WTC11 (cell line): ENCODE data around the gene PUS10. TPM values are rescaled to one million over a fixed set of nuclear protein-coding genes. Genes with fewer than 3 reads are reported as not detected.

Source experiments
- ATAC-seq: fragments of 200-7000 bp; cut with Tn5 transposase; 2 replicates; pipeline ENCODE4 v1.10.0; 2021; ENCODE audit warnings: mild to moderate bottlenecking, moderate library complexity
- CTCF ChIA-PET: fragments of 300-600 bp; sonication (Branson Sonifier 250); formaldehyde crosslinking; loops from one replicate; lab custom pipeline; 2021; ENCODE audit warnings: antibody characterized with exemption; lab: Charles Lee
- POLR2A ChIA-PET: fragments of 350-600 bp; sonication (Branson Sonifier 250); formaldehyde crosslinking; loops from one replicate; lab custom pipeline; 2021; ENCODE audit warnings: antibody characterized with exemption; lab: Charles Lee
- DNase-seq: peaks from one replicate; pipeline ENCODE4 v3.0.0; 2021; ENCODE audit warnings: low spot score
- H3K27ac Mint-ChIP-seq: 2 replicates; pipeline ENCODE4 v1.8.0; 2021; ENCODE audit warnings: mixed read lengths
- H3K27me3 Mint-ChIP-seq: 2 replicates; pipeline ENCODE4 v1.8.0; 2021; ENCODE audit warnings: low read depth, mild to moderate bottlenecking, moderate library complexity, mixed read lengths
- H3K36me3 Mint-ChIP-seq: 2 replicates; pipeline ENCODE4 v1.8.0; 2021; ENCODE audit warnings: mixed read lengths
- H3K4me1 Mint-ChIP-seq: 2 replicates; pipeline ENCODE4 v1.8.0; 2022; ENCODE audit warnings: mixed read lengths
- H3K4me3 Mint-ChIP-seq: 2 replicates; pipeline ENCODE4 v1.8.0; 2021; ENCODE audit warnings: mild to moderate bottlenecking, moderate library complexity, mixed read lengths
- H3K9me3 Mint-ChIP-seq: 2 replicates; pipeline ENCODE4 v1.8.0; 2021; ENCODE audit warnings: mixed read lengths
- ATF1 ChIP-seq: sonication (generic); formaldehyde crosslinking; IDR thresholded peaks from 2 replicates; pipeline ENCODE4 v1.8.1; 2023; ENCODE audit warnings: mild to moderate bottlenecking, moderate library complexity, missing genetic modification reagents
- ETV6 ChIP-seq: sonication (generic); formaldehyde crosslinking; IDR thresholded peaks from 2 replicates; pipeline ENCODE4 v1.8.1; 2022; ENCODE audit warnings: mild to moderate bottlenecking, missing genetic modification reagents
- FOXK1 ChIP-seq: sonication (generic); formaldehyde crosslinking; IDR thresholded peaks from 2 replicates; pipeline ENCODE4 v1.8.0; 2022; ENCODE audit warnings: mild to moderate bottlenecking, moderate library complexity, missing genetic modification reagents
- FOXP1 ChIP-seq: sonication (generic); formaldehyde crosslinking; IDR thresholded peaks from 2 replicates; pipeline ENCODE4 v1.8.0; 2022; ENCODE audit warnings: missing genetic modification reagents, mild to moderate bottlenecking, moderate library complexity, borderline replicate concordance
- GABPB1 ChIP-seq: sonication (generic); formaldehyde crosslinking; IDR thresholded peaks from 2 replicates; pipeline ENCODE4 v1.8.1; 2023; ENCODE audit warnings: mild to moderate bottlenecking, missing genetic modification reagents
- JAZF1 ChIP-seq: fragments of 250-450 bp; sonication (Bioruptor Pico); IDR thresholded peaks from 2 replicates; pipeline ENCODE4 v1.9.0; 2021; ENCODE audit warnings: moderate library complexity, mild to moderate bottlenecking, inconsistent platforms
- JUN ChIP-seq: sonication (generic); formaldehyde crosslinking; IDR thresholded peaks from 2 replicates; pipeline ENCODE4 v1.8.0; 2023; ENCODE audit warnings: mild to moderate bottlenecking, missing genetic modification reagents
- PRRX2 ChIP-seq: fragments of 250-450 bp; sonication (Bioruptor Pico); IDR thresholded peaks from 2 replicates; pipeline ENCODE4 v1.8.0; 2021; ENCODE audit warnings: mild to moderate bottlenecking
- RELA ChIP-seq: sonication (generic); formaldehyde crosslinking; IDR thresholded peaks from 2 replicates; pipeline ENCODE4 v1.8.1; 2022; ENCODE audit warnings: missing genetic modification reagents, mild to moderate bottlenecking, borderline replicate concordance
- SMAD3 ChIP-seq: sonication (generic); formaldehyde crosslinking; IDR thresholded peaks from 2 replicates; pipeline ENCODE4 v1.8.0; 2022; ENCODE audit warnings: missing genetic modification reagents, mild to moderate bottlenecking, borderline replicate concordance
- SMAD4 ChIP-seq: sonication (generic); formaldehyde crosslinking; IDR thresholded peaks from 2 replicates; pipeline ENCODE4 v1.8.0; 2022; ENCODE audit warnings: mild to moderate bottlenecking, missing genetic modification reagents
- TEAD4 ChIP-seq: sonication (generic); formaldehyde crosslinking; IDR thresholded peaks from 2 replicates; pipeline ENCODE4 v1.8.0; 2022; ENCODE audit warnings: mild to moderate bottlenecking, missing genetic modification reagents
- TP53 ChIP-seq: sonication (generic); formaldehyde crosslinking; IDR thresholded peaks from 2 replicates; pipeline ENCODE4 v1.8.1; 2023; ENCODE audit warnings: mild to moderate bottlenecking, missing genetic modification reagents
- ZNF121 ChIP-seq: sonication (generic); formaldehyde crosslinking; IDR thresholded peaks from 2 replicates; pipeline ENCODE4 v1.8.0; 2023; ENCODE audit warnings: missing genetic modification reagents
- ZNF219 ChIP-seq: sonication (generic); formaldehyde crosslinking; IDR thresholded peaks from 2 replicates; pipeline ENCODE4 v1.8.0; 2023; ENCODE audit warnings: missing genetic modification reagents, mild to moderate bottlenecking, borderline replicate concordance
- ZNF396 ChIP-seq: fragments of 250-450 bp; sonication (Bioruptor Pico); IDR thresholded peaks from 2 replicates; pipeline ENCODE4 v1.8.0; 2021; ENCODE audit warnings: mild to moderate bottlenecking, moderate library complexity, borderline replicate concordance
- ZNF416 ChIP-seq: fragments of 250-450 bp; sonication (Bioruptor Pico); IDR thresholded peaks from 2 replicates; pipeline ENCODE4 v1.9.0; 2021; ENCODE audit warnings: mild to moderate bottlenecking, inconsistent platforms
- total RNA-seq: library from RNA; stranded (reverse); gene quantifications from 3 replicates; pipeline ENCODE4 v1.2.3, GENCODE V29; 2021
- TF ChIP-seq, protein P1 (sequence below): sonication (generic); formaldehyde crosslinking; IDR thresholded peaks from 2 replicates; pipeline ENCODE4 v1.8.1; 2022; ENCODE audit warnings: mild to moderate bottlenecking, missing genetic modification reagents, moderate library complexity, borderline replicate concordance
- TF ChIP-seq, protein P2 (sequence below): fragments of 250-450 bp; sonication (Bioruptor Pico); conservative IDR thresholded peaks from 2 replicates; pipeline ENCODE4 v1.9.0; 2021; ENCODE audit warnings: mild to moderate bottlenecking
- TF ChIP-seq, protein P3 (sequence below): sonication (generic); formaldehyde crosslinking; conservative IDR thresholded peaks from 2 replicates; pipeline ENCODE4 v1.8.1; 2023; ENCODE audit warnings: mild to moderate bottlenecking, low read depth, missing genetic modification reagents, moderate library complexity
- TF ChIP-seq, protein P4 (sequence below): fragments of 250-450 bp; sonication (Bioruptor Pico); IDR thresholded peaks from 2 replicates; pipeline ENCODE4 v1.9.0; 2021; ENCODE audit warnings: moderate library complexity, mild to moderate bottlenecking, inconsistent platforms, borderline replicate concordance
- TF ChIP-seq, protein P5 (sequence below): sonication (generic); formaldehyde crosslinking; IDR thresholded peaks from 2 replicates; pipeline ENCODE4 v1.8.0; 2022; ENCODE audit warnings: mild to moderate bottlenecking, missing genetic modification reagents
- TF ChIP-seq, protein P6 (sequence below): fragments of 250-450 bp; sonication (Bioruptor Pico); IDR thresholded peaks from 2 replicates; pipeline ENCODE4 v1.8.0; 2021; ENCODE audit warnings: mild to moderate bottlenecking
- TF ChIP-seq, protein P7 (sequence below): sonication (generic); formaldehyde crosslinking; IDR thresholded peaks from 2 replicates; pipeline ENCODE4 v1.8.1; 2022; ENCODE audit warnings: missing genetic modification reagents, borderline replicate concordance

Gene PUS10
- total RNA-seq, 1 experiment from 2014 or later = 2.9 TPM

DNA sequence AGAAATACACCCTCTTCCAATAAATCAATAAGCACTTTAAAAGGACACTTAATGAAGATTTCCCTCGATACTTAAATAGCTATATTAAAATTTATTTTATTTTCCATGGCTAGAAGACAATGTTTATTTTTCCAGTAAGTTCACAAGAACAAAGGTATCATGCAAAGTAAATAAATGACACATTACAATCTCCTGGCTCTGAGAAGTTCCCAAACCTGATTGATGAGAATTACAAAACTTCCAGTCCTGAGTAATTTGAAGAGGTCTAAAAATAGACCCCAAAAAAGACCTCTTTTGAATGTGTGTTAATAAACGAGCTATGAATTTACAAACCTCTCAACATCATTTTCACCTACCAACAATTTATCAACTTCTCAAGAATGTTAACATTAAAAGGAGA, 2.1 kb downstream of the PUS10 start (continued):
- TF ChIP-seq ZNF121 (CRISPR knock-in tag) = no peak
- TF ChIP-seq JAZF1 (CRISPR knock-in tag) = no peak
- TF ChIP-seq ZNF219 (CRISPR knock-in tag) = no peak
- TF ChIP-seq ATF1 = no peak
- TF ChIP-seq, protein P1, sequence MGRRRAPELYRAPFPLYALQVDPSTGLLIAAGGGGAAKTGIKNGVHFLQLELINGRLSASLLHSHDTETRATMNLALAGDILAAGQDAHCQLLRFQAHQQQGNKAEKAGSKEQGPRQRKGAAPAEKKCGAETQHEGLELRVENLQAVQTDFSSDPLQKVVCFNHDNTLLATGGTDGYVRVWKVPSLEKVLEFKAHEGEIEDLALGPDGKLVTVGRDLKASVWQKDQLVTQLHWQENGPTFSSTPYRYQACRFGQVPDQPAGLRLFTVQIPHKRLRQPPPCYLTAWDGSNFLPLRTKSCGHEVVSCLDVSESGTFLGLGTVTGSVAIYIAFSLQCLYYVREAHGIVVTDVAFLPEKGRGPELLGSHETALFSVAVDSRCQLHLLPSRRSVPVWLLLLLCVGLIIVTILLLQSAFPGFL (CRISPR knock-in tag) = no peak
- TF ChIP-seq ETV6 (CRISPR knock-in tag) = no peak
- TF ChIP-seq, protein P2, sequence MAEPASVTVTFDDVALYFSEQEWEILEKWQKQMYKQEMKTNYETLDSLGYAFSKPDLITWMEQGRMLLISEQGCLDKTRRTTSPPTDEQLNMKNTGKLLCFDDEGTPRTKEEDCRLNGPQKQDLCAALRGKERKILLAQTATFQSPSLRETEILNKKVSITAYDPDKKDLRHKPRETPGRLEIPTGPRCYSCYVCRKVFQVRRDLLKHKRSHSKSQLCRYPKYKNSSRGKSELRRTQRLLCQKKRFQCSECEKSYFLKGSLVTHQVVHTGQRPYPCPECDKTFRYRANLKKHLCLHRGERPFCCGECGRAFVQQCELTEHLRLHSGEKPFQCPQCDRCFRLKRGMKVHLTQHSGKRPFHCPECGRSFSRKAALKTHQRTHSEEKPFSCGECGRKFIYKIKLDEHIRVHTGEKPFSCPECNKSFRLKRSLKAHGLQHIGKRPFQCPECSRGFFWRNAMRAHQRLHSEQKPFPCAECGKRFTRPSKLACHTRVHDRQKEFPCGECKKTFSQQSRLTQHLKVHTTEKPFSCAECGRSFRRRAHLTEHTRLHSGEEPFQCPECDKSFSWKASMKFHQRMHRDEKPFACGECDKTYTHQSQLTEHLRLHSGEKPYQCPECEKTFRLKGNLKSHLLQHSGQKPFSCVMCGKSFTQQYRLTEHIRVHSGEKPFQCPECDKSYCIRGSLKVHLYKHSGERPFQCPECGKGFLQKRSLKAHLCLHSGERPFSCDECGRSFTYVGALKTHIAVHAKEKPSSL (CRISPR knock-in tag) = no peak

DNA sequence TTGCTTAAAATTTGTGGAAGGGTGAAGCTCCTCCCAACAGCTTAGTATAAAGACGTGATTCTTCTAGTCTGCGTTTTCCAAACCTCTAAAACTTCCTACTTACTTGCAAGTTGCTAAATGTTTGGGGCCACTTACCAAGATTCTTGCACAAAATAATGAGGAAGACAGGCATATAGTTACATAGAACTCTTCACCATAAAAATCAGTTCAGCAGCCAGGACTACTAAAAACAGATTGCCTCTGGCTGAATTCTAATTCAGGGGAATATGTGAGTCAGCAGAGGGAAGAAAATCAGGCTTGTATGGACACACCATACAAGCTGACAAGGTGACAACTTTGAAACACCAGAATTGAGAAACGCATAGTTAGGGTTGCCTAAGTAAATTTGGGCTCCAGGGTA, 3.3 kb downstream of the PUS10 start:
- ChIA-PET CTCF (no interaction called here), POLR2A (no interaction called here)
- H3K9me3 Mint-ChIP-seq = no peaks in the 10 kb centered on the region
- no peak overlapping the region for H3K27ac Mint-ChIP-seq
- H3K4me1 Mint-ChIP-seq = peaks cover 18% of the 10 kb centered on the region
- no peaks in the 10 kb centered on the region for H3K36me3 Mint-ChIP-seq
- TF ChIP-seq JUN (CRISPR knock-in tag) (no peak), TP53 (CRISPR knock-in tag) (no peak), ZNF416 (CRISPR knock-in tag) (no peak), JAZF1 (CRISPR knock-in tag) (no peak), SMAD3 (CRISPR knock-in tag) (no peak), TEAD4 (CRISPR knock-in tag) (no peak), GABPB1 (CRISPR knock-in tag) (no peak), FOXK1 (CRISPR knock-in tag) (no peak), PRRX2 (CRISPR knock-in tag) (no peak), RELA (CRISPR knock-in tag) (no peak), ATF1 (no peak), SMAD4 (CRISPR knock-in tag) (no peak)
- TF ChIP-seq, protein P3, sequence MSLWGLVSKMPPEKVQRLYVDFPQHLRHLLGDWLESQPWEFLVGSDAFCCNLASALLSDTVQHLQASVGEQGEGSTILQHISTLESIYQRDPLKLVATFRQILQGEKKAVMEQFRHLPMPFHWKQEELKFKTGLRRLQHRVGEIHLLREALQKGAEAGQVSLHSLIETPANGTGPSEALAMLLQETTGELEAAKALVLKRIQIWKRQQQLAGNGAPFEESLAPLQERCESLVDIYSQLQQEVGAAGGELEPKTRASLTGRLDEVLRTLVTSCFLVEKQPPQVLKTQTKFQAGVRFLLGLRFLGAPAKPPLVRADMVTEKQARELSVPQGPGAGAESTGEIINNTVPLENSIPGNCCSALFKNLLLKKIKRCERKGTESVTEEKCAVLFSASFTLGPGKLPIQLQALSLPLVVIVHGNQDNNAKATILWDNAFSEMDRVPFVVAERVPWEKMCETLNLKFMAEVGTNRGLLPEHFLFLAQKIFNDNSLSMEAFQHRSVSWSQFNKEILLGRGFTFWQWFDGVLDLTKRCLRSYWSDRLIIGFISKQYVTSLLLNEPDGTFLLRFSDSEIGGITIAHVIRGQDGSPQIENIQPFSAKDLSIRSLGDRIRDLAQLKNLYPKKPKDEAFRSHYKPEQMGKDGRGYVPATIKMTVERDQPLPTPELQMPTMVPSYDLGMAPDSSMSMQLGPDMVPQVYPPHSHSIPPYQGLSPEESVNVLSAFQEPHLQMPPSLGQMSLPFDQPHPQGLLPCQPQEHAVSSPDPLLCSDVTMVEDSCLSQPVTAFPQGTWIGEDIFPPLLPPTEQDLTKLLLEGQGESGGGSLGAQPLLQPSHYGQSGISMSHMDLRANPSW = no peak
- TF ChIP-seq, protein P4, sequence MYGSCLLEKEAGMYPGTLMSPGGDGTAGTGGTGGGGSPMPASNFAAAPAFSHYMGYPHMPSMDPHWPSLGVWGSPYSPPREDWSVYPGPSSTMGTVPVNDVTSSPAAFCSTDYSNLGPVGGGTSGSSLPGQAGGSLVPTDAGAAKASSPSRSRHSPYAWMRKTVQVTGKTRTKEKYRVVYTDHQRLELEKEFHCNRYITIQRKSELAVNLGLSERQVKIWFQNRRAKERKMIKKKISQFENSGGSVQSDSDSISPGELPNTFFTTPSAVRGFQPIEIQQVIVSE (CRISPR knock-in tag) = no peak
- no peak for DNase-seq
- H3K27me3 Mint-ChIP-seq = no peaks in the 10 kb centered on the region
- ATAC-seq = no peak
- H3K4me3 Mint-ChIP-seq = peak overlapping the region; percentile 29; the same call in 1 of the 2 replicates

DNA sequence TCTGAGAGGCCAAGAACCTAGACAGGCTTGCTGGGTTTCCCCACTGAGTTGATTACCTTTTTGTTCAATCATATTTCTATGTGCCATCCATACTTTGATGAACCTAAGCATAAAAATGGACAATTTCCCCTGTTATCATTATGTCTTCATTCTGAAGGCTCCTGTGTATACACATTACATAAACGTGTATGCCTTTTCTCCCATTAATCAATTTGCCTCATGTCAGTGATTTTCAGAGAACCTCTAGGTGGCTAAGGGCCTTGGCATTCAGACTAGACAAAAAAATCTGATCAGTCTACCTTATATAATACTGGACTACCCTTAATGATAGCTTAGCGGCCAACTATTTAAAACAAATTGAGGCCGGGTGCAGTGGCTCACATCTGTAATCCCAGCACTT, 4.7 kb downstream of the PUS10 start:
- ATAC-seq = no peak
- DNase-seq = no peak
- CTCF ChIA-PET = no interaction called here
- Mint-ChIP-seq H3K9me3 (no peaks in the 10 kb centered on the region), H3K27me3 (no peaks in the 10 kb centered on the region), H3K4me1 (peaks cover 8% of the 10 kb centered on the region; the same call in 1 of the 2 replicates), H3K27ac (no peak overlapping the region), H3K4me3 (no peak overlapping the region), H3K36me3 (no peaks in the 10 kb centered on the region)
- POLR2A ChIA-PET = no interaction called here
- TF ChIP-seq FOXK1 (CRISPR knock-in tag) (no peak), ZNF396 (no peak), FOXP1 (no peak)
- TF ChIP-seq, protein P5, sequence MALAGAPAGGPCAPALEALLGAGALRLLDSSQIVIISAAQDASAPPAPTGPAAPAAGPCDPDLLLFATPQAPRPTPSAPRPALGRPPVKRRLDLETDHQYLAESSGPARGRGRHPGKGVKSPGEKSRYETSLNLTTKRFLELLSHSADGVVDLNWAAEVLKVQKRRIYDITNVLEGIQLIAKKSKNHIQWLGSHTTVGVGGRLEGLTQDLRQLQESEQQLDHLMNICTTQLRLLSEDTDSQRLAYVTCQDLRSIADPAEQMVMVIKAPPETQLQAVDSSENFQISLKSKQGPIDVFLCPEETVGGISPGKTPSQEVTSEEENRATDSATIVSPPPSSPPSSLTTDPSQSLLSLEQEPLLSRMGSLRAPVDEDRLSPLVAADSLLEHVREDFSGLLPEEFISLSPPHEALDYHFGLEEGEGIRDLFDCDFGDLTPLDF (CRISPR knock-in tag) = no peak
- TF ChIP-seq, protein P6, sequence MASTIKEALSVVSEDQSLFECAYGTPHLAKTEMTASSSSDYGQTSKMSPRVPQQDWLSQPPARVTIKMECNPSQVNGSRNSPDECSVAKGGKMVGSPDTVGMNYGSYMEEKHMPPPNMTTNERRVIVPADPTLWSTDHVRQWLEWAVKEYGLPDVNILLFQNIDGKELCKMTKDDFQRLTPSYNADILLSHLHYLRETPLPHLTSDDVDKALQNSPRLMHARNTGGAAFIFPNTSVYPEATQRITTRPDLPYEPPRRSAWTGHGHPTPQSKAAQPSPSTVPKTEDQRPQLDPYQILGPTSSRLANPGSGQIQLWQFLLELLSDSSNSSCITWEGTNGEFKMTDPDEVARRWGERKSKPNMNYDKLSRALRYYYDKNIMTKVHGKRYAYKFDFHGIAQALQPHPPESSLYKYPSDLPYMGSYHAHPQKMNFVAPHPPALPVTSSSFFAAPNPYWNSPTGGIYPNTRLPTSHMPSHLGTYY = no peak
- TF ChIP-seq, protein P7, sequence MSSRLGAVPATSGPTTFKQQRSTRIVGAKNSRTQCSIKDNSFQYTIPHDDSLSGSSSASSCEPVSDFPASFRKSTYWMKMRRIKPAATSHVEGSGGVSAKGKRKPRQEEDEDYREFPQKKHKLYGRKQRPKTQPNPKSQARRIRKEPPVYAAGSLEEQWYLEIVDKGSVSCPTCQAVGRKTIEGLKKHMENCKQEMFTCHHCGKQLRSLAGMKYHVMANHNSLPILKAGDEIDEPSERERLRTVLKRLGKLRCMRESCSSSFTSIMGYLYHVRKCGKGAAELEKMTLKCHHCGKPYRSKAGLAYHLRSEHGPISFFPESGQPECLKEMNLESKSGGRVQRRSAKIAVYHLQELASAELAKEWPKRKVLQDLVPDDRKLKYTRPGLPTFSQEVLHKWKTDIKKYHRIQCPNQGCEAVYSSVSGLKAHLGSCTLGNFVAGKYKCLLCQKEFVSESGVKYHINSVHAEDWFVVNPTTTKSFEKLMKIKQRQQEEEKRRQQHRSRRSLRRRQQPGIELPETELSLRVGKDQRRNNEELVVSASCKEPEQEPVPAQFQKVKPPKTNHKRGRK (CRISPR knock-in tag) = no peak
